ENCODE measurements around the gene RXFP4.

- TF ChIP-seq CTCF (IDR thresholded peaks at IDR 0.05): no peak
- TF ChIP-seq POLR2A (IDR thresholded peaks at IDR 0.05): no peak
These were observed 22.8 kb upstream of the RXFP4 start for GRCh38 chr1:155918660-155919059.

Measured in testis (tissue), 2 donors.